Esophagus muscularis mucosa (tissue), 4 donors: ENCODE results near the gene PPID.

Source experiments
- EP300 ChIP-seq: sonication (generic); formaldehyde crosslinking; IDR thresholded peaks from one replicate; pipeline ENCODE4 v1.6.1; 2017; ENCODE audit warnings: antibody characterized with exemption
- POLR2A ChIP-seq: fragments of 450-650 bp; IDR thresholded peaks from one replicate; pipeline ENCODE4 v1.6.1; 2017; ENCODE audit warnings: antibody characterized with exemption, moderate library complexity, mild to moderate bottlenecking, low read depth
- TF ChIP-seq, protein P1 (sequence below), 3 experiments: fragments of 200-600 bp in 2 of 3; fragments of 450-650 bp in 1 of 3; sonication (generic) in 2 of 3; IDR thresholded peaks; one replicate each; pipeline ENCODE4 v1.5.1; 2017 to 2019; ENCODE audit warnings: antibody characterized with exemption in 3 of 3, mild to moderate bottlenecking in 2 of 3, moderate library complexity in 1 of 3

DNA sequence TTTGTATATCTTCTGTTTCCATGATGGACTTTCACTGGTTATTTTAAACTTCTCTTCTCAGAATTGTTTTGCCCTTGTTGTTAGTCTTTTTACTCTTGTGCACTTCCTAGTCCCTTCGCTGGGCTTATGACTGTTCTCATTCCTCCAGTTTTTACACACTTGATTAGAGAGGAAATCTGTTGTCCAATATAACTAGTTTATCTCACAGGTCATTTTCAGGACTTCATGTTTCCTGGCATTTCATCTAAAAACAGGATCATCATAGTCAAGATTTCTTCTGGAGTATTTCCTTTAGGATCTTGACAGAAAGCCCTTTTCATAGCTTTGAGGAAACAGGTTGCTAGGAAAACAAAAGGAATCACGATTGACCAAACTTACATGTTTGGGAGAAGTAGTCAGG, 48.6 kb upstream of the PPID start:
- TF ChIP-seq EP300: no peak
- TF ChIP-seq, protein P1, sequence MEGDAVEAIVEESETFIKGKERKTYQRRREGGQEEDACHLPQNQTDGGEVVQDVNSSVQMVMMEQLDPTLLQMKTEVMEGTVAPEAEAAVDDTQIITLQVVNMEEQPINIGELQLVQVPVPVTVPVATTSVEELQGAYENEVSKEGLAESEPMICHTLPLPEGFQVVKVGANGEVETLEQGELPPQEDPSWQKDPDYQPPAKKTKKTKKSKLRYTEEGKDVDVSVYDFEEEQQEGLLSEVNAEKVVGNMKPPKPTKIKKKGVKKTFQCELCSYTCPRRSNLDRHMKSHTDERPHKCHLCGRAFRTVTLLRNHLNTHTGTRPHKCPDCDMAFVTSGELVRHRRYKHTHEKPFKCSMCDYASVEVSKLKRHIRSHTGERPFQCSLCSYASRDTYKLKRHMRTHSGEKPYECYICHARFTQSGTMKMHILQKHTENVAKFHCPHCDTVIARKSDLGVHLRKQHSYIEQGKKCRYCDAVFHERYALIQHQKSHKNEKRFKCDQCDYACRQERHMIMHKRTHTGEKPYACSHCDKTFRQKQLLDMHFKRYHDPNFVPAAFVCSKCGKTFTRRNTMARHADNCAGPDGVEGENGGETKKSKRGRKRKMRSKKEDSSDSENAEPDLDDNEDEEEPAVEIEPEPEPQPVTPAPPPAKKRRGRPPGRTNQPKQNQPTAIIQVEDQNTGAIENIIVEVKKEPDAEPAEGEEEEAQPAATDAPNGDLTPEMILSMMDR (IDR thresholded peaks at IDR 0.05): no peak
- no peak for TF ChIP-seq POLR2A
